GM10266 (cell line): ENCODE data around the gene TNFSF9.

Experiments used
- DNase-seq: peaks from one replicate; pipeline ENCODE4 v3.0.0; 2012; ENCODE audit errors: extremely low spot score
- TF ChIP-seq, protein P1 (sequence below): IDR thresholded peaks from 2 replicates; pipeline ENCODE4 v1.5.1; 2012; ENCODE audit warnings: mild to moderate bottlenecking, low read depth; ENCODE audit not compliant: control insufficient read depth, insufficient read depth; ENCODE audit errors: missing control alignments

The TNFSF9 gene, protein sequence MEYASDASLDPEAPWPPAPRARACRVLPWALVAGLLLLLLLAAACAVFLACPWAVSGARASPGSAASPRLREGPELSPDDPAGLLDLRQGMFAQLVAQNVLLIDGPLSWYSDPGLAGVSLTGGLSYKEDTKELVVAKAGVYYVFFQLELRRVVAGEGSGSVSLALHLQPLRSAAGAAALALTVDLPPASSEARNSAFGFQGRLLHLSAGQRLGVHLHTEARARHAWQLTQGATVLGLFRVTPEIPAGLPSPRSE

DNA sequence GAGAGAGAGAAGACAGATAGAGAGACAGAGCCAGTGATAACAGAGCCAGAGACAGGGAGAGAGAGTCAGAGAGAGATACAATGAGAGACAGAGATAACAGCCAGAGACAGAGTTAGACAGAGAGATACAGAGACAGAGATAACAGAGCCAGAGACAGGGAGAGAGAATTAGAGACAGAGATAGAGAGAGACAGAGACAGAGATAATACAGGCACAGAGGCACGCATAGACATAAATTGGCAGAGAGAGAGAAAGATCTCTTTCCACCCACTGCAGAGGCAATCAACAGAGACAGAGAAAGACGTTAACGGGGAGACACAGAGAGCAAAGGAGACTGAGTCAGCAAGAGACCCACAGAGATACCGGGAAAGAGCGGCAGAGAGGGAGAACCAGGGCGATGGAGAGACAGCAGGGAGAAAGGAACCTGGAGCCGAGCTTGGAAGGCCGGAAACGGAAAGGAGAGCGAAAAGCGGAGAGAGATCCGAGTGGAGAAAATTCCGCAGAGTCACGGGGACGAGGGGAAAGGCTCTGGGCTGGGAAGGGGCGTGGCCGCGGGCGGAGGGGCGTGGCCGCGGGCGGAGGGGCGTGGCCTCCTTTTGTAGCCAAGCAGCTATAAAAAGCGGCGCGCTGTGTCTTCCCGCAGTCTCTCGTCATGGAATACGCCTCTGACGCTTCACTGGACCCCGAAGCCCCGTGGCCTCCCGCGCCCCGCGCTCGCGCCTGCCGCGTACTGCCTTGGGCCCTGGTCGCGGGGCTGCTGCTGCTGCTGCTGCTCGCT, at the start of gene TNFSF9:
Gene TNFSF9 (plus strand): TSS at position 641 of the 777 bp plus-strand sequence. CDS start 11 bp downstream, at position 652.
- TF ChIP-seq, protein P1, sequence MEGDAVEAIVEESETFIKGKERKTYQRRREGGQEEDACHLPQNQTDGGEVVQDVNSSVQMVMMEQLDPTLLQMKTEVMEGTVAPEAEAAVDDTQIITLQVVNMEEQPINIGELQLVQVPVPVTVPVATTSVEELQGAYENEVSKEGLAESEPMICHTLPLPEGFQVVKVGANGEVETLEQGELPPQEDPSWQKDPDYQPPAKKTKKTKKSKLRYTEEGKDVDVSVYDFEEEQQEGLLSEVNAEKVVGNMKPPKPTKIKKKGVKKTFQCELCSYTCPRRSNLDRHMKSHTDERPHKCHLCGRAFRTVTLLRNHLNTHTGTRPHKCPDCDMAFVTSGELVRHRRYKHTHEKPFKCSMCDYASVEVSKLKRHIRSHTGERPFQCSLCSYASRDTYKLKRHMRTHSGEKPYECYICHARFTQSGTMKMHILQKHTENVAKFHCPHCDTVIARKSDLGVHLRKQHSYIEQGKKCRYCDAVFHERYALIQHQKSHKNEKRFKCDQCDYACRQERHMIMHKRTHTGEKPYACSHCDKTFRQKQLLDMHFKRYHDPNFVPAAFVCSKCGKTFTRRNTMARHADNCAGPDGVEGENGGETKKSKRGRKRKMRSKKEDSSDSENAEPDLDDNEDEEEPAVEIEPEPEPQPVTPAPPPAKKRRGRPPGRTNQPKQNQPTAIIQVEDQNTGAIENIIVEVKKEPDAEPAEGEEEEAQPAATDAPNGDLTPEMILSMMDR, result no peak
- DNase-seq, result peak; percentile 89

DNA sequence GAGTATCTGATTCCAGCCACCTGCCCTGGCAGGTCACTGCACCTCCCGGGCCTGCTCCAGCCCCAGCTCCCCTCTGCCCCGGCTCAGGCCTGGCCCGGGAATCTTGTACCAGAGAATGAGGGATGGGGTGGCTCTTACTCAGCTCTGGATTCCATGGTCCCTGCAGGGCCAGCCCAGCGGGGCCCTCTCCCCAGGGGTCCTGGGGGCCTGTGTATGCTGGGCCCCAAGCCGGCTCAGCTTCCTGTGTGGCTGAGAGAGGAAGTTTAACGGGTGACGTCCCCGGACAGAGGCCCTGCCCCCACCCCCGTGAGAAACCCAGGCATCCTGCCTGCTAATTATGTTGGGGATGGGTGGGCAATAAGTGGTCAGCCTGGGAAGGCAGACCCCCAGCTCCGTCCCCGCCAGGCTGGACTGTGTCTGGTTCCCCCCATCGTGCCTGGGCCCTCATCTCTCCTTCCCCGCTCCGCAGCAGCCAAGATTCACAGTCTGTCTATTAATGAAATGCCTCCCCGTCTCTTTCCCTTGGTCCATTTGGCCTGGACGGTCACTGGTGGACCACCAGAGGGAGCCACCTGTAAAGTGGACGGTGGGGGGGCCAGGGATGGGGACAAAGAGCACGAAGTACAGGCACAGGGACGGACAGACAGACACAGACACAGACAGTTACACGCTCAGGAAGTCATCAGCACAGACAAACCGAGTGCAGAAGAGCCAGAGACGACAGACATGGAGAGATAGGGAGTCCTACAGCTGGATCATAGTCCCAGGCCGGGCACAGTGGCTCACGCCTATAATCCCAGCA, 49.1 kb upstream of the TNFSF9 start, which contains the start of gene DENND1C:
Gene DENND1C (minus strand): TSS at position 247 of the 802 bp plus-strand sequence. CDS start 92 bp downstream, at position 155.
- peak; percentile 83 for DNase-seq
- TF ChIP-seq, protein P1, result peak; percentile 78

DNA sequence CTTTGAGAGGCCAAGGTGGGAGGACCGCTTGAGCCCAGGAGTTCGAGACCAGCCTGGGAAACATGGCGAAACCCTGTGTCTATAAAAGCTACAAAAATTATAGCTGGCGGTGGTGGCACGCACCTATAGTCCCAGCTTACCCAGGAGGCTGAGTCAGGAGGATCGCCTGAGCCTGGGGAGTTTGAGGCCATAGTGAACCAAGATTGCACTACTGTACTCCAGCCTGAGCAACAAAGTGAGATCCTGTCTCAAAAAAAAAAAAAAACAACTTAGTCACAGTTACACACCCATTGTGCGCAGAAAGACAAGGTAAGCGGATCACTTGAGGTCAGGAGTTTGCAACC, 48.5 kb upstream of the TNFSF9 start:
- no peak for DNase-seq
- TF ChIP-seq, protein P1, result no peak

DNA sequence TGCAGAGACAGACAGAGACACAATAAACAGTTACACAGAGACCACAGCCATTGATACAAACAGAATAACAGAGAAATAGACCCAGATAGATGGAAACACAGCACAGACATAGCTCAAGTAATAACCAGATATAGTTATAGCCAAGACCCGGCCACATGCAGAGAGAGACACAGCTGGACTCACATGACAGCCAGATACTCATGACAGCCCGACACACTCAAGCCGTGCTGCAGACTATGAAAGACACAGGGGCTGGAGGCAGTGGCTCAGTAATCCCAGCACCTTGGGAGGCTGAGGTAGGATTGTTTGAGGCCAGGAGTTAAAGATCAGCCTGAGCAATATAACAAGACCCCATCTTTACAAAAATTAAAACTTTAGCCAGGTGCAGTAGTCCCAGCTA, 47.6 kb upstream of the TNFSF9 start:
- DNase-seq, result no peak

DNA sequence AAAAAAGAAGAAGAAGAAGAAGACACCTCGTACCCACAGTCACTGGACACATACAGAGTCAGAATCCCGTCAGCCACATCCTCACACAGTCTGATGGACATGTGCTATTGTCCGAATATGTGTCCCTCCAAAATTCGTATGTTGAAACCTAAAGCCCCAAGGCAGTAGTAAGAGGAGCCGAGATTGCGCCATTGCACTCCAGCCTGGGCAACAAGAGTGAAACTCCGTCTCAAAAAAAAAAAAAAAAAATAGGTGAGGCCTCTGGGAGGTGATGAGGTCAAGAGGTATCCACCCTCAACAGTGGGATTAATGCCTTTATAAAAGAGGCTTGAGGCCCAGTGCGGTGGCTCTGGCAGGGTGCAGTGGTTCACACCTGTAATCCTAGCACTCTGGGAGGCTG, 46.6 kb upstream of the TNFSF9 start:
- TF ChIP-seq, protein P1, result no peak
- DNase-seq, result no peak

More for the DNA sequence above, 47.6 kb upstream of the TNFSF9 start:
- TF ChIP-seq, protein P1, result no peak

DNA sequence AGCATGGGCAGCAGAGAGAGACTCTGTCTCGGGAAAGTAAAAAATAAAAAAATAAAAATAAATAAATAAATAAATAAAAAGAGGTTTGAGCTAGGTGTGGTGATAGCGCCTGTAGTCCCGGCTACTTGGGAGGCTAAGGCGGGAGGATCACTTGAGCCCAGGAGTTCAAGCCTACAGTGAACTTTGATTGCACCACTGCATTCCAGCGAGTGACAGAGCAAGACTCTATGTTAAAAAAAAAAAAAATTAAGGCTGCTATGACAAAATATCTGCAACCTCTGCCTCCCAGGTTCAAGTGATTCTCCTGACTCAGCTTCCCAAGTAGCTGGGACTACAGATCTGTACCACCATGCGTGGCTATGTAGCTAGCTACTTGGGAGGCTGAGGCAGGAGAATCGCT, 46.0 kb upstream of the TNFSF9 start:
- DNase-seq, result no peak
- TF ChIP-seq, protein P1, result no peak
